PC-3 (cell line): ENCODE data around the gene ADD1. TPM values are rescaled to one million over a fixed set of nuclear protein-coding genes. Genes with fewer than 3 reads are reported as not detected.
A peak's percentile ranks its signal among the peaks of the same experiment; 100 is the strongest.

Source experiments
- ATAC-seq: fragments of 200-7000 bp; cut with Tn5 transposase; 2 replicates; pipeline ENCODE4 v1.9.1; 2020; ENCODE audit warnings: mild to moderate bottlenecking, moderate library complexity
- BruUV-seq: library from RNA; stranded (reverse); fragments of 400-500 nt; replicated peaks from 2 replicates; lab custom pipeline; 2021; lab: Mats Ljungman, UMichigan
- CTCF ChIA-PET: fragments of 300-600 bp; sonication (Branson Sonifier 250); formaldehyde crosslinking; loops from one replicate; lab custom pipeline; 2022; ENCODE audit warnings: antibody characterized with exemption; lab: Charles Lee
- POLR2A ChIA-PET: fragments of 300-600 bp; sonication (Branson Sonifier 250); formaldehyde crosslinking; loops from one replicate; lab custom pipeline; 2022; ENCODE audit warnings: antibody characterized with exemption; ENCODE audit not compliant: unreplicated experiment; lab: Charles Lee
- DNase-seq: peaks from one replicate; pipeline ENCODE4 v3.0.0-alpha.2; 2015
- H2AFZ ChIP-seq: fragments of 300-600 bp; sonication (generic); 2 replicates; pipeline ENCODE4 v1.6.0; 2016; ENCODE audit warnings: antibody characterized with exemption, low read length
- H3F3A ChIP-seq: fragments of 300-600 bp; sonication (generic); one replicate; pipeline ENCODE4 v1.6.0; 2017; ENCODE audit warnings: antibody characterized with exemption, low read length, control low read depth, mild to moderate bottlenecking; ENCODE audit not compliant: unreplicated experiment
- H3K27ac ChIP-seq: fragments of 300-600 bp; sonication (generic); 2 replicates; pipeline ENCODE4 v1.5.1; 2016; ENCODE audit warnings: mild to moderate bottlenecking, low read length
- H3K27me3 ChIP-seq: fragments of 300-600 bp; sonication (generic); 2 replicates; pipeline ENCODE4 v1.6.1; 2016; ENCODE audit warnings: low read length, mixed read lengths
- H3K36me3 ChIP-seq: fragments of 300-600 bp; sonication (generic); 2 replicates; pipeline ENCODE4 v1.6.1; 2016; ENCODE audit warnings: low read depth, mixed run types, low read length, mixed read lengths
- H3K4me1 ChIP-seq: fragments of 300-600 bp; sonication (generic); 2 replicates; pipeline ENCODE4 v1.5.1; 2016; ENCODE audit warnings: low read length; ENCODE audit not compliant: insufficient read depth
- H3K4me2 ChIP-seq: fragments of 300-600 bp; sonication (generic); 2 replicates; pipeline ENCODE4 v1.6.0; 2016; ENCODE audit warnings: low read length
- H3K4me3 ChIP-seq: fragments of 300-600 bp; sonication (generic); 2 replicates; pipeline ENCODE4 v1.5.1; 2016; ENCODE audit warnings: mild to moderate bottlenecking, low read length, mixed read lengths
- H3K79me2 ChIP-seq: fragments of 300-600 bp; sonication (generic); 2 replicates; pipeline ENCODE4 v1.6.1; 2017; ENCODE audit warnings: low read length, mixed read lengths
- H3K9ac ChIP-seq: fragments of 300-600 bp; sonication (generic); 2 replicates; pipeline ENCODE4 v1.6.0; 2016; ENCODE audit warnings: mild to moderate bottlenecking, low read length
- H3K9me2 ChIP-seq: fragments of 300-600 bp; sonication (generic); replicated peaks from 2 replicates; pipeline ENCODE4 v1.6.1; 2016; ENCODE audit warnings: mixed run types, low read length, mixed read lengths
- H3K9me3 ChIP-seq: fragments of 300-600 bp; sonication (generic); 2 replicates; pipeline ENCODE4 v1.6.1; 2016; ENCODE audit warnings: low read length, mixed read lengths
- H4K20me1 ChIP-seq: fragments of 300-600 bp; sonication (generic); 2 replicates; pipeline ENCODE4 v1.6.1; 2016; ENCODE audit warnings: low read length, mixed read lengths
- EZH2 ChIP-seq: fragments of 300-600 bp; sonication (generic); IDR thresholded peaks from one replicate; pipeline ENCODE4 v1.6.1; 2017; ENCODE audit warnings: antibody characterized with exemption, mild to moderate bottlenecking, low read length; ENCODE audit not compliant: unreplicated experiment
- EZH2phosphoT487 ChIP-seq: fragments of 300-600 bp; sonication (generic); IDR thresholded peaks from 2 replicates; pipeline ENCODE4 v1.6.1; 2018; ENCODE audit warnings: mild to moderate bottlenecking, antibody characterized with exemption, low read length, borderline replicate concordance
- intact Hi-C: fragments of 100-400 bp; cut with micrococcal nuclease; formaldehyde crosslinking; loops from 2 replicates; pipeline ENCODE4 v1.9.0; 2023
- total RNA-seq: library from RNA; depleted of rRNA; stranded (reverse); fragments of >200 nt; gene quantifications from 2 replicates; pipeline ENCODE4 v1.2.3, GENCODE V29; 2014
- TF ChIP-seq, protein P1 (sequence below): fragments of 300-600 bp; sonication (generic); conservative IDR thresholded peaks from 2 replicates; pipeline ENCODE4 v1.5.1; 2017; ENCODE audit warnings: antibody characterized with exemption, low read depth, mild to moderate bottlenecking, low read length

The ADD1 gene
- total RNA-seq, 1 experiment from 2014 or later = 118 TPM

DNA sequence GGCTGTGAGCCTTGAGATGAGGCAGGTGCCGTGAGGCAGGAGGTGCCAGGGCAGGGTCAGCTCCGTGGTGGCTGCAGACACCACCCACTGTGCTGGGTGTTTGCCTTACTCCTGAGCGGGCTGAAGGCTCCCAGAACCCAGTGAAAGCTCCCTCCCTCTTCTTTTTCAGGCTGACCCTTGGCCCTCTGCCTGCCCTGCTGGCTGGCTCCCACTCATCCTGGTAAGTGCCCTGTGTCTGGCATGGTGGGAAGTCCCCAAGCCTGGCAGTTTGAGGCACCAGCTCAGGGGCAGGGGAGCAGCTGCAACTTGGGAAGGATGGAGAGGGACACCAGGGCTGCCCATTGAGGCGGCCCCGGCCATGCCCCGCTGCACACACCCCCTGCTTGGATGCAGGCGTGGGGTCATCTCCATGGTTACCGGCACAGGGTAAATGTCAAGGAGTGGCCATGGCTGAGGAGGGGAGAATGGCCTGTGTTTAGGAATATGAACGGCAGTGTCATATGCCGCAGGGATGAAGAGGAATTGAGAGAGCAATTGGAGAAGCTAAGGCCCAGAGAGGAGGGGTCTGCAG is 33.9 kb upstream of the ADD1 start:
- no TSS peak for BruUV-seq
- ChIA-PET CTCF (interaction anchor here (0.6 kb wide), 1 partner anchor 134 kb away, joined by 3 read pairs; no protein-coding TSS in a partner anchor), POLR2A (interaction anchor here (0.6 kb wide), 1 partner anchor 131 kb away, joined by 3 read pairs; no protein-coding TSS in a partner anchor)
- no peaks in the 10 kb centered on the region for H3K27me3 ChIP-seq
- H3K4me2 ChIP-seq = no peak overlapping the region
- DNase-seq (no peak), ATAC-seq (no peak)
- H3K4me1 ChIP-seq = peaks cover 14% of the 10 kb centered on the region
- no peak overlapping the region for H3K4me3 ChIP-seq
- H3K79me2 ChIP-seq = no peaks in the 10 kb centered on the region
- no peak overlapping the region for H3K9ac ChIP-seq
- no peak overlapping the region for H2AFZ ChIP-seq
- no peaks in the 10 kb centered on the region for H3K9me2 ChIP-seq
- no peaks in the 10 kb centered on the region for H3K9me3 ChIP-seq
- no peaks in the 10 kb centered on the region for H4K20me1 ChIP-seq
- TF ChIP-seq, protein P1, sequence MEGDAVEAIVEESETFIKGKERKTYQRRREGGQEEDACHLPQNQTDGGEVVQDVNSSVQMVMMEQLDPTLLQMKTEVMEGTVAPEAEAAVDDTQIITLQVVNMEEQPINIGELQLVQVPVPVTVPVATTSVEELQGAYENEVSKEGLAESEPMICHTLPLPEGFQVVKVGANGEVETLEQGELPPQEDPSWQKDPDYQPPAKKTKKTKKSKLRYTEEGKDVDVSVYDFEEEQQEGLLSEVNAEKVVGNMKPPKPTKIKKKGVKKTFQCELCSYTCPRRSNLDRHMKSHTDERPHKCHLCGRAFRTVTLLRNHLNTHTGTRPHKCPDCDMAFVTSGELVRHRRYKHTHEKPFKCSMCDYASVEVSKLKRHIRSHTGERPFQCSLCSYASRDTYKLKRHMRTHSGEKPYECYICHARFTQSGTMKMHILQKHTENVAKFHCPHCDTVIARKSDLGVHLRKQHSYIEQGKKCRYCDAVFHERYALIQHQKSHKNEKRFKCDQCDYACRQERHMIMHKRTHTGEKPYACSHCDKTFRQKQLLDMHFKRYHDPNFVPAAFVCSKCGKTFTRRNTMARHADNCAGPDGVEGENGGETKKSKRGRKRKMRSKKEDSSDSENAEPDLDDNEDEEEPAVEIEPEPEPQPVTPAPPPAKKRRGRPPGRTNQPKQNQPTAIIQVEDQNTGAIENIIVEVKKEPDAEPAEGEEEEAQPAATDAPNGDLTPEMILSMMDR = no peak
- TF ChIP-seq EZH2 = no peak
- TF ChIP-seq EZH2phosphoT487 = no peak
- H3K27ac ChIP-seq = no peak overlapping the region
- intact Hi-C loops = no loop called here
- H3F3A ChIP-seq = no peaks in the 10 kb centered on the region
- H3K36me3 ChIP-seq = no peaks in the 10 kb centered on the region

- CTCF ChIA-PET = no interaction called here
- Histone ChIP-seq H3K4me1 (peaks cover 10% of the 10 kb centered on the region), H3K4me3 (no peak overlapping the region), H3K79me2 (no peaks in the 10 kb centered on the region), H3K9ac (no peak overlapping the region), H3K27ac (no peak overlapping the region), H3K9me3 (no peaks in the 10 kb centered on the region), H3K36me3 (no peaks in the 10 kb centered on the region), H3K27me3 (no peaks in the 10 kb centered on the region), H2AFZ (no peak overlapping the region), H3K9me2 (no peaks in the 10 kb centered on the region), H3K4me2 (no peak overlapping the region), H3F3A (no peaks in the 10 kb centered on the region), H4K20me1 (no peaks in the 10 kb centered on the region)
- POLR2A ChIA-PET = no interaction called here
- DNase-seq = no peak
- TF ChIP-seq EZH2 = no peak
- no peak for TF ChIP-seq EZH2phosphoT487
- TF ChIP-seq, protein P1 = no peak
- BruUV-seq = no TSS peak
- no peak for ATAC-seq
- intact Hi-C loops = no loop called here
Measured at GRCh38 chr4:2810388-2810787, 33.3 kb upstream of the ADD1 start.

DNA sequence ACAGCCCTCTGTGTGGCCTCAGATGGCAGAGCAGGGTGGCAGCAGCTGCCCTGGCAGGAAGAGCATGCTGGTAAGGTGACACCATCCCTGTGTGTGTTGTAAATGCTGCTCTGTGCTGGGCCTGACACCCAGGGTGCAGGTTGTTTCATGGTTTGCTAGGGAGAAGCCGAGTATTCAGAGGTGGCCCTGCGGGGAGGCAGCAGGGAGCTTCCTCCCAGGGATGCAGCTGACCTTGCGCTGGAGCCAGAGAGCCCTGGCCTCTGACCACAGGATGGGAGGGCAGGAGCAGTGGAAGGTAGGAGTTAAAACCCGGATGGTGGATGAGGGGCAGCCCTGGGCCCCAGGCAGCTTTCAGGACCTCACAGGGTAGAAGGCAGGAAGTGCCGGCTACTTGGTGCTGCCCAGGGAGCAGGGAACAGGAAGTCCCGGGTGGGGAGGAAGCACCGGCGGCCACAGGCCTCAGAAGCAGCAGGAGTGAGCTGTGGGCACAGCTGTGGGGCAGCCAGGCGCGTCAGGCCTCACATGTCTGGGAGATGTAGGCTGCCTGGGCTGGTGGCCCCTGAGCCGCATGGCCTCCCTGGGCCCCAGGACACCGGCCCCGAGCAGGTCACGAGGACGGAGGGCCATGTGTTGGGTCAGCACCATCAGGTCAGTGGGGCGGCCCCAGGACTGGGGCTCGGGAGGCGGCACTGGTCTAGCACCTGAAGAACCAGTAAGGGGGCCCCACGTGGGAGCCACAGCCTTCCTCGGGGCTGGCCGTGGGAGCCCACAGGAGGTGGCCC is 31.6 kb upstream of the ADD1 start:
- H3K4me3 ChIP-seq = no peak overlapping the region
- CTCF ChIA-PET = no interaction called here

More for the DNA sequence above, 31.6 kb upstream of the ADD1 start:
- TF ChIP-seq, protein P1 = no peak
- no peak for TF ChIP-seq EZH2
- no peak for TF ChIP-seq EZH2phosphoT487
- no TSS peak for BruUV-seq
- Histone ChIP-seq H2AFZ (no peak overlapping the region), H3K36me3 (no peaks in the 10 kb centered on the region), H3K9me3 (no peaks in the 10 kb centered on the region), H3K27me3 (no peaks in the 10 kb centered on the region), H3K9ac (no peak overlapping the region), H3F3A (no peaks in the 10 kb centered on the region), H4K20me1 (no peaks in the 10 kb centered on the region), H3K27ac (no peak overlapping the region), H3K4me1 (no peaks in the 10 kb centered on the region), H3K4me2 (no peak overlapping the region), H3K9me2 (no peaks in the 10 kb centered on the region), H3K79me2 (no peaks in the 10 kb centered on the region)
- peak; percentile 42 for ATAC-seq
- DNase-seq = no peak
- POLR2A ChIA-PET = no interaction called here
- intact Hi-C loops = no loop called here
